Suprapubic skin (tissue), 4 donors: Measurements from ENCODE around the gene SETX.

Source experiments
- CTCF ChIP-seq, 2 donors: fragments of 200-600 bp in 1 of 2; fragments of 450-650 bp in 1 of 2; sonication (generic) in 1 of 2; IDR thresholded peaks; one replicate each; pipeline ENCODE4 v1.5.1; 2016 to 2019; ENCODE audit warnings: antibody characterized with exemption in 2 of 2, mild to moderate bottlenecking in 1 of 2, moderate library complexity in 1 of 2
- EP300 ChIP-seq: sonication (generic); formaldehyde crosslinking; IDR thresholded peaks from one replicate; pipeline ENCODE4 v1.6.1; 2017; ENCODE audit warnings: antibody characterized with exemption
- POLR2A ChIP-seq, 2 donors: fragments of 450-650 bp; IDR thresholded peaks; one replicate each; pipeline ENCODE4 v1.6.1; 2017; ENCODE audit warnings: antibody characterized with exemption in 2 of 2, mild to moderate bottlenecking in 2 of 2, moderate library complexity in 2 of 2
- POLR2AphosphoS5 ChIP-seq, 3 donors: sonication (generic); formaldehyde crosslinking; IDR thresholded peaks; one replicate each; pipeline ENCODE4 v1.6.1; 2017; ENCODE audit warnings: antibody characterized with exemption in 3 of 3

DNA sequence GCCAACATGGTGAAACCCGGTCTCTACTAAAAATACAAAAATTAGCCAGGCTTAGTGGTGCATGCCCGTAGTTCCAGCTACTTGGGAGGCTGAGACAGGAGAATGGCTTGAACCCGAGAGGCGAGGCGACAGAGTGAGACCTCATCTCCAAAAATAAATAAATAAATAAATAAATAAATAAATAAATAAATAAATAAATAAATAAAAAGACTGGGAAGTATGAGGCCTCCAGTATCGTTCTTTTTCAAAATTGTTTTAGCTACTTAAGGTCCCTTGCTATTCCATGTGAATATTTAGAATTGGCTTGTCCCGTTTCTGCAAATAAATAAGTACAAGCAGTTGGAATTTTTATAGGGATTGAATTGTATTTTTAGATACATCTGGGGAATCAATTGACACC lies 3.0 kb upstream of the SETX start:
- TF ChIP-seq CTCF (IDR thresholded peaks at IDR 0.05): no peak
- no peak for TF ChIP-seq POLR2A (IDR thresholded peaks at IDR 0.05)
- TF ChIP-seq POLR2AphosphoS5 (IDR thresholded peaks at IDR 0.05): no peak
- TF ChIP-seq EP300: no peak
